GM21717 (cell line): ENCODE data around the gene UBD.

Experiments used
- ATAC-seq: cut with Tn5 transposase; IDR thresholded peaks from one replicate; pipeline ENCODE4 v1.9.1; 2021; ENCODE audit warnings: mild to moderate bottlenecking, moderate library complexity; ENCODE audit not compliant: unreplicated experiment

UBD gene

GRCh38 chr6:29559524-29560287 lies at the start of gene UBD:
TSS of gene UBD (minus strand) at chr6:29559732. CDS start at chr6:29559701, 31 bp downstream.
- ATAC-seq: no peak

- ATAC-seq: no peak
Observed at GRCh38 chr6:29608131-29608530, 48.6 kb upstream of the UBD start.

GRCh38 chr6:29603930-29604329 lies 44.4 kb upstream of the UBD start:
- ATAC-seq: no peak

GRCh38 chr6:29603456-29603855 lies 43.9 kb upstream of the UBD start:
- ATAC-seq: no peak

DNA sequence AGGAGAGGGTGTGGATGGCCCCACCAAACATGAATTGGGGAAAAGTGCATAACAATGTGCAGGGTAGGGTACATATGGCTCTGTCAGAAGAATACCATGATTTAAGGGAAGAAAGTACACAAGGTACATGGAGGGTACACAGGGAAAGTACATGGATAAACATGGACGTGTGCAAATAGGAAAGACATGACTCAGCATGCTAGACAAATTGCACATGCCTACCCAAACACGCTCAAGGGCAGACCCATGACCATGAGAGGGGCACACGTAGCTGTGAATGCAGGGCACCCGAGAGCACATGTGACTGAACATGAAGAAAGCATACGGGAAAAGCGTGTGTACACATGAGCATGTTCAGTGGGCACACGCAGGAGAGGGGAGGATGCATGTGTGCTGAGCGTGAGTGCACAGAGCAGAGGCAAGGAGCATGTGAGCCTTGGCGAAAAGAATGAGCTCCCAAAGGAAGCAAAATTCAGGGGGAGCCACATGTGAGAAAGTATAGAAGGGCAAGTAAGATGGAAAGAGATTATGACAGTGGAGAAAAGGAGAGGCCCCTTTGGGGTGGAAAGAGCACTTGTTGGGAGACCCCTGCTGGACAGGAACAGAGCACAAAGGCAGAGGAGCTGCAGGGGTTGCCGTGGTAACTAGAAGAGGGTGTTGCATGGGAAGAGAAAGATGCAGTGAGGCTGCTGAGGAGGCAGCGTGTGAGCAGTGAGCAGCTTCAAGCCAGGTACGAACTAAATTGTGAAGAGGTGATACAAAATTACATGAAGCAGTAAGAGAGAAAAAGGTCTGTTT lies 43.2 kb upstream of the UBD start:
- no peak for ATAC-seq

DNA sequence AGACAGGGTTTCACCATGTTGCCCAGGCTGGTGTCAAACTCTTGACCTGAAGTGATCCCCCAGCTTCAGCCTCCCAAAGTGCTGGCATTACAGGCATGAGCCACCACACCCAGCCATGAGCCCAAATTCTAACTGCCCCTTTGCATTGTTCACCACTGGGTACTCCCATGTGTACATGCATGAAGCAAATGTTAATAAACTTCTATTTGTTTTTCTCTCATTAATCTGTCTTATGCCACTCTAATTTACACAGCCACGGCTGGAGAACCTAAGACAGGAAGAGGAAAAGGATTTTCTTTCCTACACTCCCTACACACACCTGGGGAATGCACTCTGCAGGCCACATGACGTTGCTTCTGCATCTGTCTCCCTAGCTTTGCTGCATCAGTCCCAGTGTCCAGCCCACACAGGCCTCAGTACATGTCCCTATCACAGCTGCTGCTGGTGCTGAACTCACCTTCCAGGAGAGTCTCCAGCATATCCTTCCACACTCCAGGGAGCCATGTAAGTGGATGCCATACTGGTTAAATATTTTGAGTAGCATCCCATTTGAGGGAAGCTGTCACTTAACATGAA lies 38.7 kb upstream of the UBD start:
- ATAC-seq: no peak

GRCh38 chr6:29597184-29597583 lies 37.7 kb upstream of the UBD start:
- no peak for ATAC-seq

- no peak for ATAC-seq
Observed at GRCh38 chr6:29596381-29596900, 36.9 kb upstream of the UBD start.

DNA sequence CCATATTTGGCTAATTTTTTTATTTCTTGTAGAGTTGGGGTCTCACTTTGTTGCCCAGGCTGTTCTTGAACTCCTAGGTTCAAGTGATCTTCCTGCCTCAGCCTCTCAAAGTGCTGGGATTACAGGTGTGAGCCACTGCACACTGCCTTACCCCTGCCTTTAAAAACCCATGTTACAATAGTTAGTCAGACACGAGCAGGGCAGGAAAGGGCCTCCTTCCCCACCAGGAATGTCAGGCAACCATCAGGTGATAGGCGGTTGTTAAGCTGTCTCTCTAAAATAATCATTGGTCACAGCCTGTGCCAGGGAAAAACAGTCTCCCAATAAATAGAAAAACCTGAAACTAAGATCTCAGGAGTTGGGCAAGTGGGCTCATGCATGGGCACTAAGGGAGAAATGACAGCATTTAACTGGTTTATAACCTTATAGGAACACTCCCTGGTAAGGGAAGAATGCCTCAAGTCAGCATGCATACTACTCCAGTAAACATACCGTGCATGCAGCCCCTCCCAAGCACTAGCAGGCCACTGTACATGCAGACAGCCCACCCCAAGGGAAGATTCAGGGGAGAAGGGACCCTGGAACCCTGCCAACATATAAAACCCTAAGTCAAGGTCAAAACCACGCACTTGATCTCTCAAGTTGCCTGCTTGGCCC lies 33.8 kb upstream of the UBD start:
- no peak for ATAC-seq

DNA sequence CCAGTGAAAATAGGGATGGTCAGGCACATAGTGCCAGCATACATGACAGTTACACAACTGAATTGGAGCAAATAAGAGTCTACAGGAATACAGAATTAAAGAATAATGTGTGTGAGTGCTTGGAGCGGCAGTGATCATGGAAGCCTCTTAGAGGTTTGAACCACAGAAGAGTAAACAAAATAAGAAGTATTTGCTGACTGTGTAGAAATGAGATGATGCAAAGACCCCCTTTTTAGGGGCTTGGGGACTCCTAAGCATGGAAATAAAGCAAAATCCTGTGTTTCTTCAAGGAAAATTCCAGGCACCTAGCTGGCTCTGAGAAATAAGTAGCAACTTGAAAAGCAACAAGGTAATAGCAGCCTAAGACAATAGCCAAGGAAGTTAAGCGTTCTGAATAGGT lies 32.1 kb upstream of the UBD start:
- ATAC-seq: no peak

DNA sequence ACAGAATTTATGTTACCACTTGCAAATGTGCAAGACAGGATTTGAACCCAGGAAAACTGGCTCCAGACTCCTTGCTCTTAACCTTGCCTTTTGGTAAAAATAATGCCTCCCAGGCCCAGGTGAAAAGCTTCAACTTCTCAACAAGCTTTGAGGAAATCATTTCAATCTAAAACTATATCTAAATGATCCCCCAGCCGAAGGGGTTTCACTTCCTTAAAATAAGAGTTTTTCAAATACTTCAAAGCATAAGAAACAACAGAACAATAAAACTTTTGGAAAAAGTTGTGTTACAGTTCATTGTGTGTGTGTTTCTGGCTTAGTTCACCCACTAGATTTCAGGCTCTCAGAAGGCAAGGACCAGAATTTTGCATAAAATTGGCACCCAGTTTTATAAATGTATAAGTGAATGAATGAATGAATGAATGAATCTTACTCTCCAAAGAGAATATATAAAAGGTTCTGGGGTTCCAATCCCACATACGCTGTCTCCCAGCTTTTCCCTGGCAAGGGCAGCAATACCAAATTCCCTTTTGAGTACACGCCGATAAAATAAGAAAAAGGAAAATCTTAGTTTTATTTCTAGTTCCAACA lies 30.8 kb upstream of the UBD start:
- no peak for ATAC-seq

- ATAC-seq: no peak
Observed at GRCh38 chr6:29589423-29590048, 30.0 kb upstream of the UBD start.

GRCh38 chr6:29584821-29585220 lies 25.3 kb upstream of the UBD start, which contains the start of gene OR2H2:
TSS of gene OR2H2 (plus strand) at chr6:29585121. CDS start at chr6:29587945, 2,824 bp downstream.
- ATAC-seq: no peak

DNA sequence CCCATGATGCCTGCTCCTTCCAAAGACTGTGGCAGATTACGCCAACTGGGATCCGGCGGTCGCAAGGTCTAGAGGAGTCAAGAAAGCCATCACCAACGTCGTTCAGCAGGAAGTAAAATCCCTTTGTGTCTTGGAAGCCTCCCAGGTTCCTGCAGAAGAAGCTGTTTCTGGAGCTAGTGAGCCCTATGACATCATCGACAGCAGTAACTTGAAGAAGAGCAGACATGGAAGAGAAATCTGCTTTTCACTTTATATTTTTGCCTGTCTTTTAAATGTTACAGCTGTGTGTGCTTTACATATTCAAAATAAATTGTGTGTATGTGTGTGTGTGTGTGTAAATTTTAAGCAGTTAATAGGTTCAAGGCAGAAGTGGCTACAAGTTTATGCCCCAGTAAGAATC lies 18.0 kb upstream of the UBD start:
- no peak for ATAC-seq

GRCh38 chr6:29576056-29576455 lies 16.5 kb upstream of the UBD start:
- no peak for ATAC-seq

DNA sequence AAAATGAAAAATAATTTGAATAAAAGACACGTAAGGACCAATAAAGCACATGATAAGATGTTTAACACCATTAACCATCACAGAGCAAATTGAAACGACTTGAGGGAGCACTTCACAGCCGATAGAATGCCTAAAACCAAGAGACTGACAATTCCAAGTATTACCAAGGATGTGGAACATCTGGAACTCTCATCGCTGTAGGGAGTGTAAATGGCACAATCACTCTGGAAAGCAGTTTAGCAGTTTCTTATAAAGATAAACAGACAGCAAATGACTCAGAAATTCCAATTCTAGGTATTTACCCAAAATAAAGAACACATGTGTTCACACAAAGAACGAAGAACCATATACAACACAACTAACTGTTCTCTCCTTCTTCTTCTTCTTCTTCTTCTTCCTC lies 8.5 kb upstream of the UBD start:
- ATAC-seq: no peak

GRCh38 chr6:29567541-29567940 lies 8.0 kb upstream of the UBD start:
- no peak for ATAC-seq

DNA sequence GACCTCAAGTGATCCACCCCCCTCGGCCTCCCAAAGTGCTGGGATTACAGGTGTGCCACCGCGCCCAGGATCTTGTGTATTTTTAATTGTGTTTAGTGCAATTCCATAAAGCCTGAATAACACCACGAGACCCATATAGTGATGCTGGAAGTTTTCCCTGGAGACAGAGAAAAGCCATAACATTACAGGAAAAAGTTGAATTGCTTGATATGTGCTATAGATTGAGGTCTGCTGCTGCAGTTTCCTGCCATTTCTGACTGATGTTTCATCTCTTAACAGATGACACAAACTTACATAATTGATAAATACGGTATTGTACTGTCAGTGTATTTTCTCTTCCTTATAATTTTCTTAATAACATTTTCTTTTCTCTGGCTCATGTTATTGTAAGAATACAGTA lies 7.3 kb upstream of the UBD start:
- no peak for ATAC-seq

GRCh38 chr6:29564875-29565274 lies 5.3 kb upstream of the UBD start:
- no peak for ATAC-seq

DNA sequence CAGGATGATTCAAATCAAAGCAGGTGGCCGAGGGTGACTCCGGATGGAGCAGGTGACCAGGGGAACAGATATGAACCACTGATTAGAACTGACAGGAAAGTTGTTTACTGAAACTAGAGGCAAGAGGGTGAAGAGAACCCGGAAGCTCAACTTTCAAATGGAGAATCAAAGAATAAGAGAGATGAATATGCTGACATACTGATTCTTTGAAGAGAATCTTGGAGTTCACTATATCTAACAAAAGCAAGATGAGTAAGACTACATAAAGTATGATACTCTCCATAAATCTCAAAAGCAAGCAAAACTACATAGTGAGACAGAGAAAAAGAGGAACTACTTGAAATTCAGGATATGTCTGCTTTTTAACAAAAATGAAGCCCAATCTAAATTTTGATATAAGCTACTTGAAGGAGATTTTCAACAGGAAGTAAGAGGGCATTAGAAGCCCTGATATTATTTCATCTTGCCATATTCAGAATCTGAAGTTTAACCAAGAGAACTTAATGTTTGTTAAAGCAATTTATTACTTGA lies 4.0 kb upstream of the UBD start:
- no peak for ATAC-seq
